AG08396 (cell line): ENCODE results near the gene RABL3.
"Not testable (repeated sequence)": the region's sequence is repeated elsewhere in the genome, so short reads cannot be mapped to it uniquely, and the experiment has no call there.

ENCODE experiments used
- DNase-seq: peaks from one replicate; pipeline ENCODE4 v3.0.0; 2012; ENCODE audit warnings: low spot score, mixed read lengths

Gene RABL3, protein sequence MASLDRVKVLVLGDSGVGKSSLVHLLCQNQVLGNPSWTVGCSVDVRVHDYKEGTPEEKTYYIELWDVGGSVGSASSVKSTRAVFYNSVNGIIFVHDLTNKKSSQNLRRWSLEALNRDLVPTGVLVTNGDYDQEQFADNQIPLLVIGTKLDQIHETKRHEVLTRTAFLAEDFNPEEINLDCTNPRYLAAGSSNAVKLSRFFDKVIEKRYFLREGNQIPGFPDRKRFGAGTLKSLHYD

DNA sequence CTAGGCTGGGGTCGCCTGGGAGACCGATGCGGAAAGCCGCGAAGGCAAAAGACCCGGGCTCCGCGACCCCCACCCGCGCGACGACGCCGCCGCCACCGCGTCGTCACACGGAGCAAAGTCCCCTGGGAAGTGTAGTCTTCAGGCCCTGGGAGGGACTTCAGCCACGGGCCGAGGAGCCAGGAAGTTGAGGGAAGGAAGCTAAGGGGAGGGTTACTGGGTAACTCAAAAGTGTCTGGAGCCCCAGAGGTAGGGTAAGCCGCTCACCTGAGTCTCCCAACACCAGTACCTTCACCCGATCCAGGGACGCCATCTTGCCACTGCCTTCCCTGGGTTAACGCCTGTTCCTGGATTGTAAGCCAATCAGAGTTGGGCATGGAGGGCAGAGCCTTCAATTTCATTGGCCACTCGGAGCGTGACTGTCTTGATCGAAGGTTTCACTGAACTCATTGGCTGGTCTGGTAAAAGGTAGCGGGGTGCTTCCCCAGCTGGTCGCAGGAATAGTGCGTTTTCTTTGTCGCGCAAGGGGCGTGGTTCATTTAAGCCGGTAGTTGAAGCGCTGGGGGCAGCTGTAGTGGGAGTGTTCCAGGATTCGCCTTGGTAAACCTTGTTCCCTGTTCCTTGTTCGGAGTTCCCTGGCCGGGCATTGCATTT lies at the start of gene RABL3, which contains the start of gene GTF2E1:
RABL3 (minus strand) TSS at position 319 of the 651 bp plus-strand sequence; CDS start at position 310, 9 bp downstream.
GTF2E1 (plus strand) TSS at position 547 of the 651 bp plus-strand sequence. CDS start 7,809 bp downstream, outside the sequence.
- DNase-seq, result peak; percentile 97

DNA sequence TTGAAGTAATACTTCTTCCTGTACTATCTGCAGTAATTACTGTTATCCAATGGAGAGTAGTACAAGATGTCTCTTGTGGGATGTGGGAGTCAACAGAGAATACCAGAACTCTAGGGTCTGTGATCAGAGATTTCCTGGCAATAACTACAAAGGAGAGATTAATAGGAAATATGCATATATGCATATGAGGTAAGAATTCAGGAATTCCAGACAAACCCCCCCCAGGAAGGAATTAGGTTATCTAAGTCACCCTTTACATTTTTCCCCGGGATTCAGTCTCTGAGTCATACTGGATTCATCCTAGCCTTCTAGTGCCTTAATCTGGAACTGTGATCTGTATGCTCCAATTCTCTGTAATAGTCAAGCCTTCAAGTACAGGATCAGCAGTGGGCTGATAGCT lies 49.6 kb upstream of the RABL3 start:
- DNase-seq, result peak; percentile 28

DNA sequence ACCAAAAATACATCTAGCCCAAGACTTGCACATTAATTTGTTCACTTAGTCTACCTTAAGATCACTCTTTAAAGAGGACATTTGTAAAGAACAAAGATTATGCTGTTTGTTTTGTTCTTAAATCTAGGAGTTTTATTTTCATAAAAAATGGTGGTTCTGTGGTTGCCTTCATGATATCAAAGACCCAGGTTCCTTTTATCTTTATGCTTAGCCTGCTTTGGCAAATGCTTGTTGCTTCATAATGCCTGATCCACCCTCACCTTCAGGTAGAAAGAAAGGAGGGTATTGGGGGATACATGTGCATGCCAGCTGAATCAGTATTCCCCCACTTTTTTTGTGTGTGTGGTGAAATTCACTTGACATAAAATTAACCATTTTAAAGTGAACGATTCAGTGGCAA lies 48.7 kb upstream of the RABL3 start:
- DNase-seq, result no peak

DNA sequence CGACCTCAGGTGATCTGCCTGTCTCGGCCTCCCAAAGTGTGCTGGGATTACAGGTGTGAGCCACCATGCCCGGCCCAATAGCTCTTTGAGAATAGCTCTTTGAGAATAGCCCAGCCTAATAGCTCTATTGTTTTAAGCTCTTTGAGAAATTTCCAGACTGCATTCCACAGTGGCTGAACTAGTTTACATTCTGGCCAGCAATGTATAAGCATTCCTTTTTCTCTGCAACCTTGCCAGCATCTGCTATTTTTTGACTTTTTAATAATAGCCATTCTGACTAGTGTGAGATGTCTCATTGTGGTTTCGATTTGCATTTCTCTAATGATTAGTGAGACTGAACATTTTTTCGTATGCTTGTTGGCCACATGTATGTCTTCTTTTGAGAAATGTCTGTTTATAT lies 43.5 kb upstream of the RABL3 start:
- DNase-seq, result not testable (repeated sequence)

DNA sequence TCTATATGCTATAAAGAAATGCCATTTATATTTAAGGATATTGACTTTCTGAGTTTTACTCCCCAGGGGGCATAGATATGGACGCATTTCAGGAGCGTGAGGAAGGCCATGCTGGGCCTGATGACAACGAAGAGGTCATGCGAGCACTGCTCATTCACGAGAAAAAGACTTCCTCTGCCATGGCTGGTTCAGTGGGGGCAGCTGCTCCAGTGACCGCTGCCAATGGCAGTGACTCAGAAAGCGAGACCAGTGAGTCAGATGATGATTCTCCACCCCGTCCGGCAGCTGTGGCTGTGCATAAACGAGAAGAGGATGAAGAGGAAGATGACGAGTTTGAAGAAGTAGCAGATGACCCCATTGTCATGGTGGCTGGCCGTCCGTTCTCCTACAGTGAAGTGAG lies 38.7 kb upstream of the RABL3 start:
- DNase-seq, result peak; percentile 25

DNA sequence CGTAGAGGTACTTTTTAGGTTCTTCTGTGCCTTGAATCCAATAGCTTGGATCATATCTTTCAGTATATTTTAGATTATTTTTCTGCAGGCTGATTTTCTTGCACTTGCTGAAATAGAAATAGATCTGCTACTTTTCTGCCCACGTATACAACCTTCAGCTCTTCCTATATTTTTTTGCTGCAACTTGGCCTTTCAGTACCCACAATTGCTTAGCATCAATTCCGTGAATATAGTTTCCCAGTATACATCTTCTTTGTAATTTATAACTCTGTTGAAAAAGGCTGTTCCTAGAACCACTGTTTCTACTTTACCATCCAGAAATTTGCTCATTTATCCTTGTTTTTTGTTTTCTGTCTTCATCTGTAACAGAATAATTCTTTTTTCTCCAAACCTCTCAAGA lies 36.5 kb upstream of the RABL3 start:
- DNase-seq, result no peak

DNA sequence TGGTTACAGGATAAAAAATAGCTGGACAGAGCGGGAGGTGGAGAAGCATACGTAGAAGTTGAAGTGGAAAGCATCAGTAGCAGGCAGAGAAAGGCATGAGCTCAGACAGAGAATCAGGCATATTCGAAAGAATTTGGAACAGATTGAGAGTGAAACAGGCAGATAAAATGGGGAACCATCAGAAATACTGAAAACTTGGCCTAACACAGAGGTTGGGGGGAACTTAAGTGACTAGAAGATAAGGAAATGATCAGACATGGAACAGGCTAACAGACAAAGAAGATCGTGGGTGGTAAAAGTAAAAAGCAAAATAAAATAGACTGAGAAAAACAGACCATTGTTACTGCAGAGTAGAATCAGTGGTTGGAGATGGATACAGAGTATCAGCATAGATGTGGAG lies 33.1 kb upstream of the RABL3 start:
- no peak for DNase-seq

DNA sequence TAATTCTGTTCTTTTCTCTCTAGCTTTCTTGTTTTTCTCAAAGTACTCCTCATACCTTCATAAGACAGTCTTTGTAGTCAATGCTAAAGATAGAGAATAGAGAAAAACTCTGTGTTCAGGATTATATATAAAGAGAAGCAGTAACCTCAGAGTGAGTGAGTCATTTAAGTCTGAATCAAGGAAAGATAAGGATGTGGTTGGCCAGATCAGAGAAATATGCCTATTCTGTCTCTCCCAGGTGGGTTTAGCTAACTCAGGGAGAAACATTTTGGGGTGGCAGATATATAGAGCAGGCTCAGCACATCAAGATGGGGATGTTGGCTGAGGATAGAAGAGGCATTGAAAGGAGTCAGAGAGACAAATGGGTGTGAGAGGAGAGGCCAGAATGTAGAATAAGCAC lies 31.6 kb upstream of the RABL3 start:
- DNase-seq, result no peak

DNA sequence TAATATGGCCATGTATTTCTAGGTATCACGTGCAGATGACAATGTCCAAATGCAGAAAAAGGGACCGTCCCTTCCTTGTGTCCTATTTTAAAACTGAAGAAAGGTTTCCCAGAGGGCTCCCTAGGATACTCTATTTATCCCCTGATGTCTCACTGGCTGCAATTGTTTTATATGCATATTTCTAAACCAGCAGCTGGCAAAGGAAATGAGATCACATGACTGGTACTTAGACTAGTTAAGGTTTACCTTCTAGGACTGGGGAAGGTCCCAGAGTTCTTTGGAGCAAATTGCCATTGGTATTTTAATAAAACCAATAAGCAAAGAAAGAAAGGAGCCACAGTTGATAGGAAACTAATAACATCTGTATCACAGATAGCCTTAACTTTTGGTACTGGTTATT lies 29.8 kb upstream of the RABL3 start:
- DNase-seq, result no peak

DNA sequence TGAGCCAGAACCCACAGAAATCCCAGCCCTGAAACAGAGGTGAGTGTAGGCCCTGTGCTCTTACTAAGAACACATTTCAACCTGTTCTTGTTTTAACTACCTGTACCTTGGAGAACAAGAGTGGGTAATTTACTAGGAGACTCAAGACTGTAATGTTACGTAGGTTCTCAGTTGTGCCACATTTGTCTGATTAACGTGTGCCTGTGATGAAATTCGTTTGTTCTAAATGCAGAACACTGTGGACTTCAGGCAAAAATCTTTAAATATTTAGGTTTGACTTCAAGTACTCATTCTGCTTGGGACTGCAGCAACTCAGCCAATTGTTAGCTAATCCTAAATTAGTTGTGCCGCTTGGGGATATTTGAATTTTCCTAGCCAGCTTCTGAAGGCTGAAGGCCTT lies 28.6 kb upstream of the RABL3 start:
- DNase-seq, result no peak

DNA sequence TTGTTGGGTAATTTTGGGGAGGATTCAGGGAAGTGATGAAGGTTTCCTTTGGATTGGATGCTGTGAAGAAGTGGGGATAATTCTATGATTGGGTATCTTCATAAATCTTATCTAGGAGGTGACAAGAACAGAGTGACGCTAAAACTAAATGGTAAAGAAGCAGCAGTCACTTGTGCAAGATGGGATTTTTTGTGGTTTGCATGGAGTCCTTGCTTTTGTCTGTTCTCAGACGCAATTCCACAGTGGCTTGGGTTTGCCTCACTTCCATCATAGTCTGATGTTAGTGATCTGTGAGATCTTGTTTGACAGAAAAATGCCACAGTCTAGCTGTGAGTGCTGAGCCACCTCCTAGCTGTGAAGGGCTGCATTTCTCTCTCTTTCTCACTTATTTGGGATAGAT lies 27.1 kb upstream of the RABL3 start:
- no peak for DNase-seq

DNA sequence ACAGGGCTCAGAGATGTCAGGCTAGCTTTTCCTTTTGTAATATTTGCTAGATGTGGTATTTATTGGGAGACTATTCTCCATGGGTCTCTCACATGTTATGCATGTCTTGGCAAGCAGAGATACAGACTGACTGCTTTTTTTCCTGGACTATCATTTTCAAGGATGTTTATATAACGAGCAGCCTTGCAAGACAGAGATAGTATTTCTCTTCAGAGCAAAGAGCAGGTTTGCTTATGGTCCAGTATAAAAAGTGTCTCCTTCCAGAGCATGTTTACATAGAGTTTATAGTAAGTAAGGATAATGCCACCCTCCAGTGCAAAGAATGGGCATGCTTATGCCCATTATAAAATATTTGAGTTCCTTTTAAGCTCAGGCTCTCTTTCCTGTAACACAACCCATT lies 24.8 kb upstream of the RABL3 start:
- peak; percentile 10 for DNase-seq

DNA sequence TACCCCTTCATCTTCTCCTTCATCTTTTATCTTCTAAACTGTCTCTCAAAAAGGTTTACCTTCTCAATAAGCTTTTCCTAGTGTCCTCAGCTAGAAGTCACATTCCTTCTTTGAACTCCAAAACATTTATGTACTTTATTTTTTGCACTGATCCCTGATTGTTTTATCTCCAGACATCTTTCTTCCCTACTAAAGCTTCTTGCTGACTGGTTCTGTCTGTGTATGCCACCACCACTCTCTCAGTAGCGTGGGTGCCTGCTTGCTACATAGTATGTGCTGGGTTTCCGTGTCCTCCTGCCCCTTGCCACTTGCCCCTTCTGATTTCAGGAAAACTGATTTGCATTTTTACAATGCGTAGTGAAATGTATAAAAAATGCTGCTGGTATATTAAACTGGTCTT lies 24.3 kb upstream of the RABL3 start:
- no peak for DNase-seq

DNA sequence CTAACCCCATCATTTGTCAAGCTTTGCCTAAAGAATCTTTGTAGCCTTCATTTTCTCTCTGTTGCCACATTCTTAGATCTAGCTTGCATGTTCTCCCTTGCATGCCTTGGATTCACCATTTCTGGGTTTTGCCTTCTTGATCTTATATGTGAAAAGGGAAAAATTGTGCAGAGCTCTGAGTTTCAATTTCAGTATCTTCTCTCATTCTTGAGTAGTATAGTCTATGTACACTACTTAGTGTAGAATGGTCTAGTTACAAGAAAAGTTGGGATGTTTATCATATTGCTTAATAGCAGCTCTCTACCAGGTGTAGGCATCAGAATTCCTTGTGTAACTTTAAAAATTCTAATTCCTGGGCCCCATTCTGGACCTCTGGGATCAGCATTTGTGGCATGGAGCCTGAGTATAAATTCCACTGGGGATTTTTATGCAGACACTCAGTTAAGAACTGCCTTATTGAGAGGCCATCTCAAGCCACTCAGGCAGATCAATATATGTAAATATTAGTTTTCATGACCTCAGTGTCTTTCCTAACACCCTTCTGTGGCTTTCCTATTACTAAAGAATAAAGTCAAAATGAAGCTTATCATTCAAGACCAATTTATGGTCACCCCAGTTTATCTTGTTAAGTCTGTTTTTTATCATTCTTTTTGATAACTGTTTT lies 23.6 kb upstream of the RABL3 start:
- no peak for DNase-seq

DNA sequence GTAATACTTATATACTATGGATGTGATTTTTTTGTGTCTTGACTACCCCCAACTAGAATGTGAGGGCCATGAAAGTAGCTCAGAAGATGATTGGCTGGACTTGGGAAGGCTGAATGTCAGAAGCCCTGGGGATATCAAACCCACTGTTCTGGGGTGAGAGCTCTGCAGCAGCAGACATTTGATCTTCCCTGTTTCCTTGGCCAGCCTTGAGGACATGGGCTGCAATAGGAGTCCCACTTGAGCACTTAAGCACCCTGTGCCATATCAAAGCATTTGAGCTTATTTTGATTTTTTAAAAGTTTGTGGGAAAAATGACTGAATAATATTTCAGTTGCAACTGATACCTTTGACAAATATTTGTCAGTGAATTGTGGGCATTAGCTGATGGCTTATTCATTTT lies 21.9 kb upstream of the RABL3 start:
- DNase-seq, result no peak

DNA sequence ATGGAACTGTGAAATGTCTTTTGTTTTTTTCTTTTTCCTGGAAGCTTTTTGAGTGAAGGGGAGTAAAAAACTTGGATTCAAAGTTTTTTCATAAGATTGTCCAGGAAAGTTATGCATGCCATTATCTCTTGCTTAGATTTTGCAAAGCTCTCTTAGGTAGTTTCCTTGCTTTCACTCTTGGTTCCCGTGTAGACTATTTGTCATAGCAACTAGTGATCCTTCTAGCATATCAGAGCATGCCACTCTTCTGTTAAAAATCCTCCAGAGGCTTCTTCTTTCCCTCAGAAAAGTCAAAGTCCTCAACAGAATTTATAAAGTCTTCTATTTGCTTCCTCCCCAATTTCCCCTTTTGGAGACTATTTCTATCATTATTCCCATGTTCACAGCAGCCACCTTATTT lies 21.3 kb upstream of the RABL3 start:
- no peak for DNase-seq

DNA sequence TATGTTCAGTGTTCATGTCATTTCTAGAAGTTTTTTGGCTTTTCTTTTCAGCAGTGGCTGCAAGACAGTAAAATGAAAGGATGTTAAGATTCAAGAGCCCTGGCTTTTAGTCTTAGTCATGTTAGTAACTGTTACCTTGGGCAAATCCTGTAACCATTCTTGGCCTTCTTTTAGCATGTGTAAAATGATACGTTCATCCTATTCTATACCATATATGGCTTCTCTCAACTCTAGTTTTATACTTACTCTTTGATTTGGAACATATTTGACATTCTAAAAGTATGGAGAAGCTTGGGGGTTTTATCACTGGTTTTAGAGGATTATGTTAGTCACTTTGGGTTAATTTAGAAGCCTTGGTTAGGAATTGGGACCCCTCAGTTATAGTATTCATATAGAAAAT lies 20.3 kb upstream of the RABL3 start:
- no peak for DNase-seq

DNA sequence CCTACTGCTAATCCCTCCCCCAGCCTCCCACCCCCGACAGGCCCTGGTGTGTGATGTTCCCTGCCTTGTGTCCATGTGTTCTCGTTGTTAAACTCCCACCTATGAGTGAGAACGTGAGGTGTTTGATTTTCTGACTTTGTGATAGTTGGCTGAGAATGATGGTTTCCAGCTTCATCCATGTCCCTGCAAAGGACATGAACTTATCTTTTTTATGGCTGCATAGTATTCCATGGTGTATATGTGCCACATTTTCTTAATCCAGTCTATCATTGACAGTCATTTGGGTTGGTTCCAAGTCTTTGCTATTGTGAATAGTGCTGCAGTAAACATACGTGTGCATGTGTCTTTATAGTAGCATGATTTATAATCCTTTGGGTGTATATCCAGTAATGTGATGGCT lies 16.2 kb upstream of the RABL3 start:
- DNase-seq, result not testable (repeated sequence)

DNA sequence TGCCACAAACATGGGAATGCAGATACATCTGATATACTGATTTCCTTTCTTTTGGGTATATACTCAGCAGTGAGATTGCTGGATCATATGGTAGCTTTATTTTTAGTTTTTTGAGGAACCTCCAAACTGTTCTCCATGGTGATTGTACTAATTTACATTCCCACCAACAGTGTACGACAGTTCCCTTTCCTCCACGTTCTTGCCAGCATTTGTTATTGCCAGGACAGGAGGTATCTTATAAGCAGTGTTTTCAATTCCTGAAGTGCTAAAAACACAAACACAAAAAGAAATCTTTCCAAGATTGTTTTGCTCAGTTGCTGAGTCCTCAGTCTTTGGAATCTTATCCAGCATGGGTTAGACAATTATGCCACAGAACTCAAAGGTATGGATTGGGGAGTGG lies 13.7 kb upstream of the RABL3 start:
- DNase-seq, result no peak

DNA sequence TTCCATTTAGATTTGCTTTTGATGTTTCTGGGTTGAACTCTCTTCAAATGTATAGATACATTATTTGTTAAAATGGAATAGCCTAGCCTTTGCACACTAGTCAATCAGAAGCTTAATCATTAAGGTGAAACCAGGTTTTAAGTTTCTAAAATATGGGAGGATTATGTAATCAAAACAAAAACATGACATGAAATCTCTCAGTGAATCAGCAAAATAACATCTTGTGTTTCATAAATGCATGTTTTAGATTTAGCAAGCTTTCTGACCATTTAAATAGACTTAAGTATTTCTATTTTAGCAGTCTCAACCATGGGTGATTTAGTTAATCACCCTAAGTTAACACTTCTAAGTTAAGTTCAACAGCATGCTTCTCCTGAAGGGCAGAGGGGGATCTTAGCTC lies 11.5 kb upstream of the RABL3 start:
- no peak for DNase-seq

DNA sequence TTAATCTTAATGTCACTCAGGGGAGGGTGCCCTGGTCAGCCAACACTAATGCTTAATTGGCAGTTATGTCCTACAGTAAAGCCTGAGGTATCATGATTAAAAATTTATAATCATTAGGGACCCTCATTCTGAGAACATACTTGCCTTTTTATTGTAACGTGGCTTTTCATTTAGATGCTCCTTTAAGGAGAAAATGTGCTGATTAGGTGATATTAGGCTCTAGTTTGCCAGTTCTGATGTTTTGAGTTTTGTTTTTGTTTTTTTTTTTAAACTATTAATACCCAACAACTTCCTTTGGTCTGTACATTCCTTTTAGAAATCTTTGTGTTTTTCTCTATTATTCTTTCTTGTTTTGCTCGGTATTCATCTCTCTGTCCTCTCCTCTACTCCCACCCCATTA lies 10.5 kb upstream of the RABL3 start:
- DNase-seq, result no peak

DNA sequence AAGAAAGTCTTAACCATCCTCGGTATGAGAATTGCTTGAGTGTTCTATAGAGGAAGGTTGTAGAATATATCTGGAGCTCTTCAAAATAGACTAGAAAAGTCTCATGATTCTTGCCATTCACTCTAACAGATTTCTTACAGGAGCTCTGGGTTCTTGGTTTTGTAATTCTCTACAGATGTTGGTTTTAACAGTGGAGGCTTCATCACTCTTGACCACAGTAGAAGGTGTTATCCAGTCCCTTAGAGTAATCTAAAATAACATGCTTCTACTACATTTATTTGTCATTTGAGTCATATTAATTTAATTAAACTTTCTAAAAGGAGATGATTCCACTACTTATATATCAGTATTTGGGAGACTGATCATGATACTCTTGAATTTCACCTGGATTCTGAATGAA lies 9.9 kb upstream of the RABL3 start:
- no peak for DNase-seq

DNA sequence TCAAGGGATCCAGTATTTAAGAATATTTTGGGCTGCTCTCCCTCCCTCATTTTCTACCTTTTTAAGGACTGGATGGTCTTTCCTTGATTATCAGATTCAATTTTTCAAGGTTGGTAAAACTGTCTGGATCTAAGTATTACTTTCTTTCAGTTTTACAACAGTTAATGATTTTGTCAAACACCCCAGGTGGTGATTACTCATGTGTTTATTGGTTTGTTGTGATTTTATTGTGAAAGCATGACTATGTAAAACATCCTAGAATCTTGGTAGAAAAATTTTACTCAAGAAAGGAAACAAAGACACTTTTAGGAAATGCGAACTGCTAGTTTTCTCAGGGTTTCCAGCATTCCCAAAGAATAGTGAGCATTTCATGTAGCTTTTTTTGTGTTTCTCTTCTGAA lies 7.5 kb upstream of the RABL3 start:
- DNase-seq, result no peak

DNA sequence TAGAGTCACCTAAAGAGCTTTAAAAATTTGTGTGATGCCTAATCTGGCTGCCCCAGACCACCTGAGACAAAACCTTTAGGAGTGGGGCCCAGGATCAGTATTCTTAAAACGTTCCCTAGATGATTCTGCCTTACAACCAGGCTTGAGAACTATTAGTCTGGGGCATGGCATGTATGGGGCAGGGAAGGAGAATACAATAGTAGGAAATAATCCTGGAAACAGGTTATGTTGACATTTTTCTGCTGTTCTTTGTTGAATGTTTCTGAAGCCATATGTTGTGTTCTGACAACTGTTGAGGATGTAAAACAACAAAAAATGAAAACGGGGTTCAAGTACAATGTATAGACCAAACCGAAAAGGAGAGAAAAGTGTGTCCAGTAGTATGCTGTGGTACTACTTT lies 3.1 kb upstream of the RABL3 start:
- no peak for DNase-seq
